Chondrocyte (in vitro differentiated cells): ENCODE data around the gene ELMOD1. TPM values are rescaled to one million over a fixed set of nuclear protein-coding genes. Genes with fewer than 3 reads are reported as not detected.

Experiments used
- DNase-seq: peaks from one replicate; pipeline ENCODE4 v3.0.0; 2021; ENCODE audit warnings: mixed read lengths, low spot score
- H3K27ac Mint-ChIP-seq: one replicate; pipeline ENCODE4 v1.8.0; 2021; ENCODE audit warnings: mild to moderate bottlenecking, moderate library complexity, mixed read lengths; ENCODE audit not compliant: unreplicated experiment
- H3K27me3 Mint-ChIP-seq: 2 replicates; pipeline ENCODE4 v1.8.0; 2021; ENCODE audit warnings: low read depth, mixed read lengths
- H3K36me3 Mint-ChIP-seq: 2 replicates; pipeline ENCODE4 v1.8.0; 2021; ENCODE audit warnings: low read depth, mixed read lengths
- H3K4me1 Mint-ChIP-seq: 2 replicates; pipeline ENCODE4 v1.8.0; 2021; ENCODE audit warnings: low read depth, mild to moderate bottlenecking, mixed read lengths
- H3K4me3 Mint-ChIP-seq: one replicate; pipeline ENCODE4 v1.8.0; 2021; ENCODE audit warnings: mild to moderate bottlenecking, moderate library complexity, mixed read lengths; ENCODE audit not compliant: unreplicated experiment
- H3K9me3 Mint-ChIP-seq: 2 replicates; pipeline ENCODE4 v1.8.0; 2021; ENCODE audit warnings: low read depth, mixed read lengths
- total RNA-seq: library from RNA; stranded (reverse); gene quantifications from 3 replicates; pipeline ENCODE4 v1.2.1, GENCODE V29; 2021
- TF ChIP-seq, protein P1 (sequence below): fragments of 200-600 bp; sonication (generic); IDR thresholded peaks from 2 replicates; pipeline ENCODE4 v1.5.0; 2021; ENCODE audit warnings: antibody characterized with exemption, mild to moderate bottlenecking, moderate library complexity

Gene ELMOD1
- total RNA-seq, 1 donor from 2014 or later, result 0.15 TPM

DNA sequence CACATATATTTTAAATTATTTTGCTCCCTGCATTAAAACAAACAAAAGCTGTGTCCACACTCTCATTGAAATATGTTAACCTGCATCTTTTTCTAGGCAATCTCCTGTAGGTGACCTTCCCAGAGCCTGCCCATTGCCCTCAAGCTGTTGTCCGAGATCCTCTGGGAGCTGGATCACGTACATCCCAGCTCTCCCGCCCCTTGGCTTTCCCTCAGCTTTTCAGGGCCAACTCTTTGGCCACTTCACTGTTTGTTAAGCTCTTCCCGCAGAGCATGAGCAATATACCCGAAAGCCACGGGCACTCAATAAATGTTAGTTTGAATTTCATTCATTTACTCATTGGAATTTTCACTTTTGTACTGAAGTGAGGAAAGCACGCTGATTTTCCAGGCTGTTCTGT lies 32.2 kb downstream of the ELMOD1 start:
- Mint-ChIP-seq H3K27me3 (peaks cover 37% of the 10 kb centered on the region), H3K27ac (no peak overlapping the region), H3K4me3 (no peak overlapping the region), H3K9me3 (no peaks in the 10 kb centered on the region), H3K36me3 (no peaks in the 10 kb centered on the region), H3K4me1 (no peaks in the 10 kb centered on the region)
- no peak for DNase-seq
- TF ChIP-seq, protein P1, sequence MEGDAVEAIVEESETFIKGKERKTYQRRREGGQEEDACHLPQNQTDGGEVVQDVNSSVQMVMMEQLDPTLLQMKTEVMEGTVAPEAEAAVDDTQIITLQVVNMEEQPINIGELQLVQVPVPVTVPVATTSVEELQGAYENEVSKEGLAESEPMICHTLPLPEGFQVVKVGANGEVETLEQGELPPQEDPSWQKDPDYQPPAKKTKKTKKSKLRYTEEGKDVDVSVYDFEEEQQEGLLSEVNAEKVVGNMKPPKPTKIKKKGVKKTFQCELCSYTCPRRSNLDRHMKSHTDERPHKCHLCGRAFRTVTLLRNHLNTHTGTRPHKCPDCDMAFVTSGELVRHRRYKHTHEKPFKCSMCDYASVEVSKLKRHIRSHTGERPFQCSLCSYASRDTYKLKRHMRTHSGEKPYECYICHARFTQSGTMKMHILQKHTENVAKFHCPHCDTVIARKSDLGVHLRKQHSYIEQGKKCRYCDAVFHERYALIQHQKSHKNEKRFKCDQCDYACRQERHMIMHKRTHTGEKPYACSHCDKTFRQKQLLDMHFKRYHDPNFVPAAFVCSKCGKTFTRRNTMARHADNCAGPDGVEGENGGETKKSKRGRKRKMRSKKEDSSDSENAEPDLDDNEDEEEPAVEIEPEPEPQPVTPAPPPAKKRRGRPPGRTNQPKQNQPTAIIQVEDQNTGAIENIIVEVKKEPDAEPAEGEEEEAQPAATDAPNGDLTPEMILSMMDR, result no peak

DNA sequence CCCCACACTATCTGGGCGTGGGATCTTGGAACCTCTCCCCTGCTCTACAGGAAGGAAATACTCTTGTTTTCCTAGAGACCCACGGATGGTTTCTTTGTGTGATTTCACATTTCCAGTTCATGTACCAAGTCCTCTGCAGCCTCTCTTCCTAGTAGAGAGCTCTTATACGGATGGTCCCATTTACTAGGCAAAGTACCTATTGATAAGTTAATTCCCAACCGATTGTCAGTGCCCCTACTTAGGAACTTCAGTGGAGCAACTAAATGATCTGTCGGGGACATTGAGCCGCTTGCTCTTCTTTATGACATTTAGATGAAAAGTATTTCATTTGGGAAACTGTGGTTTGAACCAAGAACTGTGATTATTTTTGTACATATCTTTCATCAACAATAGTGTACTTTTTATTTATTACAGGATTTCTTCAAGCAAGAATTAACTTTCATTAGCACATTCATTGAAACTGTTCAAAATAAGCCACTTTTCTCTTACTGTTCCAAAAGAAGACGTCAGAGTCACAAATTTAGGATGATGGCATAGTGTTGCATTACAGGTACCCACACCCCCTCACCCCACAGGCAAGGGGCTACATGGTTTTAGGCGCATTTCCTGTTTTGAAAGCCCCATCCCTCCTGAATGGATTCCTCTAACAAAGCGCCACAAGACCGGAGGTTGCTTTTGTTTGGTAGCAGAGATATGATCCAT lies 34.2 kb downstream of the ELMOD1 start:
- no peak for DNase-seq
- no peak overlapping the region for H3K4me3 Mint-ChIP-seq
- H3K36me3 Mint-ChIP-seq, result no peaks in the 10 kb centered on the region
- no peaks in the 10 kb centered on the region for H3K4me1 Mint-ChIP-seq
- H3K9me3 Mint-ChIP-seq, result no peaks in the 10 kb centered on the region
- H3K27ac Mint-ChIP-seq, result no peak overlapping the region
- TF ChIP-seq, protein P1, result no peak
- H3K27me3 Mint-ChIP-seq, result peaks cover 43% of the 10 kb centered on the region

DNA sequence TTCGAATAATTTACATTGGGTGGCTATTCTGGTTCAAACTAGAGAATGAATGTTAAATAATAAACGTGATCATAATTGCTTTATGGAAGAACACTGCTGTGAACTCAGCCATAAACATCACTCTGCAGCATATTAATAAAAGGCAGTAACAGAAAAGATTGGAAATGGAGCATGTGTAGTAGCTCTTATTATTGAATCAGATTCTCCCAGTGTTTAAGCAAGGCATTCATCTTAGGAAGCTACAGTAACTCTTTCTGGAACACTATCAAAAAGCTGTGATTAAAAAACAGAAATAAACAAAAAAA lies 34.7 kb downstream of the ELMOD1 start:
- no peaks in the 10 kb centered on the region for H3K36me3 Mint-ChIP-seq
- H3K4me3 Mint-ChIP-seq, result no peak overlapping the region
- H3K9me3 Mint-ChIP-seq, result no peaks in the 10 kb centered on the region
- no peak for DNase-seq
- peaks cover 44% of the 10 kb centered on the region for H3K27me3 Mint-ChIP-seq
- H3K4me1 Mint-ChIP-seq, result no peaks in the 10 kb centered on the region
- TF ChIP-seq, protein P1, result no peak
- no peak overlapping the region for H3K27ac Mint-ChIP-seq

DNA sequence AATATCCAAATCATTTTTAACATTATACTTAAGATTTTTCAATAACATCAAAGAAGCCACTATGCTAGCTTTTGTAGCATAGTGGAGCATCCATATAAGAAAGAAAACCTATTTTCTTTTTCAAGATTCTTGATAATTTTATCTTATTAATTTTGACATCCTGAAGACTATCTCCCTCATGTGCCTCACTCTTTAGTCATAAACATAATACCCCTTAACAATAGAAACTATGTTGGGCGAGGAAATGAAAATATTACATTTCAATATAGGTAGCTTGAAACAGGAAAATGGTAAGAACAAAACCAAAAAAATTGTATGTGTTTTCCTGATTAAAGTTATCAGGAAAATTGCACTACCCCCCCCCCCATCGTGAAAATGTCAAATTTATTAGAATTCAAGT lies 40.1 kb downstream of the ELMOD1 start:
- no peaks in the 10 kb centered on the region for H3K9me3 Mint-ChIP-seq
- H3K4me1 Mint-ChIP-seq, result no peaks in the 10 kb centered on the region
- no peaks in the 10 kb centered on the region for H3K36me3 Mint-ChIP-seq
- no peak for DNase-seq
- H3K27ac Mint-ChIP-seq, result no peak overlapping the region
- peaks cover 42% of the 10 kb centered on the region for H3K27me3 Mint-ChIP-seq
- TF ChIP-seq, protein P1, result no peak
- no peak overlapping the region for H3K4me3 Mint-ChIP-seq

DNA sequence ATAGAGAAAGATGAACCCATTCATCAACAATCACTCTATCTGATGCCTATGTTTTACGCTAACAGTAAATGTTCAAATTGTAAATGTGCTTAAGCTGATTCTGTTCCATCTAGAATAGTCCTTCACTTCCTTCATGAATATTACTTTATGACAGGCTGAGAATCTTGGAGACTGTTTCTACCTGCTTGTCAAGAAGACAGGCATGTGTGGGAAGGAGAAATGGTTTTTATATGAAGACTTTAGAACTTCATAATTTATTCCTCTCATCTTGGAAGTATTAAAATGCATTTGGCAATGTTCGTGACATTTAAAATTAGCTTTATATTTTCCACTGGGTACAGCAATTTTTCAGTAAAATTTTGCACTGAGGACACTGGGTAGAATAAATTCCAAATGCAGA lies 41.0 kb downstream of the ELMOD1 start:
- TF ChIP-seq, protein P1, result no peak
- peaks cover 41% of the 10 kb centered on the region for H3K27me3 Mint-ChIP-seq

More for the DNA sequence above, 41.0 kb downstream of the ELMOD1 start:
- Mint-ChIP-seq H3K27ac (no peak overlapping the region), H3K9me3 (no peaks in the 10 kb centered on the region), H3K4me1 (no peaks in the 10 kb centered on the region), H3K36me3 (no peaks in the 10 kb centered on the region), H3K4me3 (no peak overlapping the region)
- DNase-seq, result no peak
